Measurements from ENCODE around the gene SOCS3.
A peak's percentile ranks its signal among the peaks of the same experiment; 100 is the strongest.
"Not testable (repeated sequence)": the region's sequence is repeated elsewhere in the genome, so short reads cannot be mapped to it uniquely, and the experiment has no call there.

SOCS3 gene

DNA sequence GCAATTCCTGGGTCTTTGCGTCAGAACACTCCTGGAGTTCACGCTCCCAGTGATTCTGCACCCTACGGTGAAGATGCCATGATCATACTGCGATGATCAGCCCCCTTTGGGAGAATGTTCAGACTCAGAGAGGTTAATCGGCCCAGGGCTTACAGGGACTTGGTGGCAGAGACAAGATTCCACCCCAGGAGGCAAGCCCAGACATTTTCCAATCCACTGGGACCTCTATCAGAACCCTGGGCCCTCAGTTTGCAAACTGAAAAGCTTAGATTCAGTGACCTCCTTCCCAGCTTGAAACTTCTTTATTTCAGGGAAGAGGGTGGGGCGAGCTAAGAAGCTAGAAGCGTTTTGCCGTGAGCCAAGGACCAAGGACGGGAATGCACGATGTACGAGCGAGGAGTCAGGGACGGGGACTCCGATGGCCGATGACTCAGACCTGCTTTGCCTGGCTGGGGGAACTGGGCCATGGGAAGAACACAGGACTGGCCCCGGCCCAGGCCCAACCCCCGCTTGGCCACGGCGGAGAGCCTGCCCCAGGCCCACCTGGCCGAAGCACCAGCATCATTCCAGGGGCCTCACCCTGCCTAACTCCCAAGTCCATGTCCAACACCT, 34.7 kb downstream of the SOCS3 start:
- no peak for DNase-seq

DNA sequence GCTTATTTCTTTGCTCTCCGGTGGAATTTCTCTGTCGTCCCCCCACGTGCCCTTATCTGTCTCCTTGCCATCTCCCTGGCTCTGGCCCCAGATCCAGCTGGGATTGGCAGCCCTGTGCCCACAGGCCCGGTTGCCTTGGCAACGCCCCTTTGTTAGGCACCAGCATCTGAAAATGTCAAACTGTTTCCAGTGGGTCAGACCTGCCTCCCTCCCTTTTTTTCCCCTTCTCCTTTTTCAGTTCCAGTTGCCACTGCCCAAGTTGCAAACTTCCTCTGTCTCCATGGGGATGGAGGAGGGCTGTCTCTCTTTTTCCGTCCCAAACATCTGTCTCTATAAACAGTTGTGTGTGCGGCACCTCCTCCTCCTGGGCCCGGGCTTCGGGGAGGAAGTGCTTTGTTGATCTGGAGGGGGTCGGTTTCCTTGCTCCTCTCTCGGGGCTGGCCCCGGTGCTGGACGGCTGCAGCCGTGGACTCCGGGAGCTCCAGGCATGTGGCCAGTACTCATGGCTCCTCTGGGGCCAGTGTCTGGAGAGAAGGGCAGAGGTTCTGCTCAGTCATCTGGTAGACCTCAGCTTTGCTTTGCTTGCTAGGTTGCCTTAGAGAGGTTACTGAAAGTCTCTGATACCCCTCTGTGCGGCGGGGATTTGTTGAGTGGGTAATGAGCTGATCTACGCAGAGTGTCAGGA, 35.3 kb downstream of the SOCS3 start:
- peak; percentile 23 for DNase-seq

DNA sequence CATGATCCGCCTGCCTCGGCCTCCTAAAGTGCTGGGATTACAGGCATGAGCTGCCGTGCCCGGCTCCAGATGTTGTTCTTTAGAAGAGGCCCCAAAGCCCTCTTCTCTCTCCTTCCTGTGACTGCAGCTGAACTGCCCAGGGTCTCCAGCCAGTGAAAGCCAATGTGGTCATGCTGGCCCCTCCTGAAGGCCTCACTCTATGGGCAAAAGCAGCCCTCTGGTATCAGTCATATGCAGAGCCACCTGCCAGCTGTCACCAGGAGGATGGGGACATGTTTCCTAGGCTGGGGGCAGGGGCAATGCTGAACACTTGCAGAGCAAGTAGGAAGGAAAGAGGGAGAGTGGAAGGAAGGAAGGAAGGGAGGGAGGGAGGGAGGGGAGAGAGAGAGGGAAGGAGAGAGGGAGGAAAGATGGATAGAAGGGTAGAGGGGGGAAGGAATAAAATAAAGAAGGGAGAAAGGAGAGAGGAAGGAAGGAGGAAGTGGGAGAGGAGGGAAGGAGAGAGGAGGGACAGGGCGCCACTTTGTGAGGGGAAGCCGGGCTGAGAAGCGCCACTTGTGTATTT, 36.0 kb downstream of the SOCS3 start:
- no peak for DNase-seq

DNA sequence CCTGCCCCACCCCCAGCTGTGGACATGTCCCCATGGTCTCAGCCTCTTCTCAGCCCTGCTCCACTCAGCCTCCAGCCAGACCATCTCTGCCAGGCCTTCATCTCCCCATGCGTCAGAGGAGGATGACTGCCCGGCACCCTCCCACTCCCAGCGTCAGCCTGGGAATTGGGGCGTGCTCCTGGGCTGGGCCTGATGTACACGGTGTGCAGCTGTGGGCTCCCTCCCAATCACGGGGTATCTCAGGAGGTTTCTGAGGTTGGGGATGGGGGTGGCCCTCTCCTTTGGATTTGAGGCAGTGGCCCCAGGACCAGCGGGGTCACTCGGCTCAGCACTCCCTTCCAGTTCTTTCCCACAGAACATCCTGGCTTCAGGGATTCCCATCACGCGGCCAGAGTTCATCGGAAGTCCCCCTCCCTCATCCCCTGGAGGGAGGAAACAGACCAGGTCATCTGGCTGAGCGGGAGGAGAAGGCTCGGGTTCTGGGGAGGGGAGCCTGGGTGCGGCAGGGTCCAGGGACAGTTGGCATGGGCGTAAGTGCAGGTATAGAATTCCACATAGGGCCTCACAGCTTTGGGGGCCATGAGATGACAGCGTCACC, 36.9 kb downstream of the SOCS3 start:
- DNase-seq = no peak

DNA sequence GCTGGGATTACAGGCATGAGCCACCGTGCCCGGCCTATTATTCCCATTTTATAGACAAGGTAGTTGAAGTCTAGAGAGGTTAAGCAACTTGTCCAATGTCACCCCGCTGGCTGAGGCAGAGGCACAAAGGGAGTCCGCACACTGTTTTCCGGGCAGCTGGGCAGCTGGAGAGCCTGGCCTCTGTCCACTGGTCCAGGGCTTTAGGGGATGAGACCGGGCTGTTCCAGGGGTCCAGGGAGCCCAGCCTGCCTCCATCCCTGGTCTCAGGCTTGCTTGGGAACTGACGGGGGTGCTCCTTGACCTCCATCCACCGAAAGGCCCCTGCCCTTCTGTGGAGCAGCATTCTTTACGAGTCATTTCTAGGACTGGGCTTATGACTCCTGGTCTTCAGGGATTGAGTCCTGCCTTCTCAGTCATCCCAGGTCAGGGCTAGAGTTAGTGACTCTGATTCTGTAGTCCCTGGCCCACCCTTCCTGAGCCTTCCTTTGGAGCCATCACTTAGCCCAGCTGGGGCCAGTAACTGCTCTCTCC, 37.5 kb downstream of the SOCS3 start:
- no peak for DNase-seq

DNA sequence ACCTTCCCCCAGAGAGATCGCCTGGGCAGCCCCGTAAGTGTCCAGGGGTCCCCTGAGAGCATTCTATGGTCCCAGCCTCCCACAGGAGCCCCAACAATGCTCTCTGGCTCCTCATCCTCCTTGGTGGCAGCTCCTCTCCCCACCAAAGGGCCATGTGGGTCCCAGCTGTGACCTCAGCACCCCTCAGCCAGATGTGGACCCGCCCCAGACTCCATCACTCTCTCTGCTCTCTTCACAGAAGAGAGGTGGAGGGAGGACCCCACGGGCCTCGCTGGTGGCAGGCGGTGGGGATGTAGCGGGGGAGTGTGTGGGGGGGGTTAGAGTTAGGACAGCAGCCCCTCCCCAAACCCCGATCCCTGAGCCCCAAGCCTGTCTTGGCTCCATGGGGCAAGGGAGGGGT, 41.0 kb downstream of the SOCS3 start:
- no peak for DNase-seq

DNA sequence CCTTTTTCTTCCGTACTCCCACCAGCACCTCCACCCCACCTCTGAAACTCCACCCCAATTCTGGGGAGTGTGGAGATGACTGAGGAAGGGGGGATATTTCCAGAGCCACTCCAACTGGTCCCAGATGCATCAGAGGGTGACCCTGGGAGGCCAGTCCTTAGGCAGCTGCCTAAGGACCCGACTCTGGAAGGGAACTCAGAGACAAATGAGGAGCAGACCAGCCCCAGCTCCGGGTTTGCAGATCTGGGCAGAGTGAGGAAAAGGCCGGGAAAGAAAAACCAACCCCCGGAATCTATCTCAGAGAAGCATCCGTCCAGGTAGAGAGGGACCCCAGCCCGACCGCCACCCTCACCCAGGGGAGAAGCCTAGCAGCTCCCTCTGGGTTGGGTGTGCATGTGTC, 41.5 kb downstream of the SOCS3 start:
- DNase-seq = no peak

DNA sequence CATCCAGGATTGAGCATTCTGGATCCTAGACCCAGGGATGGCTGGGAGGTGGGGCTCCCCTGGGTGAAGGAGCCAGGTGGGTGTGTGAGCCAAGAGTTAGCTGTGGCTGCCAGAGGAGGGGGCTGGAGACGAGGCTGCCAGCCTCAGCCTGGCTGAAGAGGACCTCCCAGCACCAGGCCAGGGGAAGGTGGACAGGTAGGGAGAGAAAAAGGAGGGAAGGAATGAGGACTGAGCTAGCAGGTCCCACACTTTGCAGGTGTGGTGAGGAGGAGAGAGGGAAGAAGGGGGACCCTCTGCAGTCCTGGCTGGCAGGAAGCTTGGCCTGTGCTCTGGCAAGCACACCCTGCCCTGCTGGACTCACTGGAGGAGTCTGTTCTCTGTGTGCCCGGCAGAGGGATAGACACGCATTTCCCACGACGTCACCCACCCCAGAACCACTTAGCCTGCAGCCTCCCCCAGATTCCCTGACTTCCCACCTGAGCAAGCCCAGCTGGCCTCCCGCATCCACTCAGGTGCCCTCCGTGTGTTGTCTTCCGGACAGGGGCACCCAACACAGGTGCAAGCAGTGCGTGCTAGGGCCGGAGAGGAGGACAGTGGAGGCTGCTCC, 42.0 kb downstream of the SOCS3 start:
- DNase-seq = no peak

DNA sequence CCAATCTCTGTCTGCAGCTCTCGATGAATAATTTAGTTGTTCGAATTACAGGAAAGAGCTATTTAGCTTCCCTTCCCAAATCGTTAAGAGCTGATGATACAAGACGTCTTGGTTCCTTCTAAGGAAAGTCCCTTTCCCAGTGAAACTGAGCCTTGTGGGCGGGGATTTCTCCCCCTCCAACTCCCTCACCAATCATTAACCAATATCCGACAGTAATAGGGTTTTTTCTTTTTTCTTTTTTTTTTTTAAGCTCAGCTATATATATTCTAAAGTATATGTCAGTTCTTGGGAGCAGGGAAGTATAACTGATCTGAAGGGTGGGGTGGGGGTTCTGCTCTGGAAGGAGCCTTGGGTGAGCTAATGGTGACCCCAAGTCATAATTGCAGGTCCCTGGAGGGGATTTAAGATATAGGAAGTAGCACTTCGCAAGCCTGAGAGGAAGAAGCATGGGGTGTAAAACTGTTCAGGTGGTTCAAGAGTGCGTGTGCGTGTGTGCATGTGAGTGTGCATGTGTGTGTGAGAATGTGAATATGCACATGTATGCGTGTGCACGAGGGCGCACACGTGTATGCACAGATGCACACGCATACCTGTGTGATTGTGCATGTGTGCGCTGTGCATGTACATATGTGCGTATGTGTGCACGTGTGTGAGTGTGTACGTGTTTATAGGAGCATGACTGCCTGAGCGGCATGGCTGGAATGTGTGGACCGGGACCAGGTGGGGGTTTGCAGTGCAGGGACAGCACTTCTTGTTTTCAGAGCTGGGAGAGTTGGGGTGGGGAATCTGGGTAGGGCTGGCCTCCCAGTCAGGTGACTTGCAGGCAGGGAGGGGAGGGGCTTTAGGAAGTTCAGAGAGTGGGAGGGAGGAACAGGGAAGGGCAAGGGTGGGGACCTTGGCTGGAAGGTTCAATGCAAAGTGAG, 42.7 kb downstream of the SOCS3 start:
- no peak for DNase-seq

DNA sequence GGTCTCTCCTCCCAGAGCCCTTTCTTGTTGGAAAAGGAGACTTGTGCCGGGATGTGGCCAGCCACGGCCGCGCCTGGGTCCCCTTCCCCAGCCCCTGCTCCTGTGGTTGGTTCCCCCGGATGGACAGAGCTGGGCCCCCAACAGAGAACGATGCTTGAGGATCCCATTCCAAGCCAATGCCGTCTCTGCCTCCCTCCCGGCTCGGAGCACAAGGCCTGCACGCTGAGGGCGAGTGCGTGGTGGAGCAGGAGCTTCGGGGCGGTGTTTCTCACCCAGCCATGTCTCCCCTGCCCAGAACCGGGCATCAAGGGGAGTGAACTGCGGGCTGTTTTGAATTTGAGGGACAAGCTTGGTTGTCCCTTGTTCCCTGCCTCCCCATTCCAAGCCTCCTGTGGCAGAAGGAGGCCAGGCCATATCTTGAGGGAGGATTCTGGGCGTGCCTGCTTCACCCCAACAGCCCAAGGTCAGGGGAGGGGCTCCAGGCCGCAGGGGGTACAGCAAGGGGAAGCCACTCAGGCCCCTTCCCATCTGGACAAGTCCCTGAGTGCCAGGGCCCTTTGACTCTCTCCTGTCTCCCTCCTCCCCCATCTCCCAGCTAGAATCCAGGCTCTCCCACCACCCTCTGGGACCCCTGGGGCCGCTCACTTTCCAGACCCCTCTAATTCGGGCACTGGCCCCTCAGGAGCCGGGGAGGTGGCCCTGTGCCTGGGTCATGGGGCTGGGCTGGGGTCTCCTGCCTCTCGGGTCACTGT, 43.6 kb downstream of the SOCS3 start:
- DNase-seq = no peak

DNA sequence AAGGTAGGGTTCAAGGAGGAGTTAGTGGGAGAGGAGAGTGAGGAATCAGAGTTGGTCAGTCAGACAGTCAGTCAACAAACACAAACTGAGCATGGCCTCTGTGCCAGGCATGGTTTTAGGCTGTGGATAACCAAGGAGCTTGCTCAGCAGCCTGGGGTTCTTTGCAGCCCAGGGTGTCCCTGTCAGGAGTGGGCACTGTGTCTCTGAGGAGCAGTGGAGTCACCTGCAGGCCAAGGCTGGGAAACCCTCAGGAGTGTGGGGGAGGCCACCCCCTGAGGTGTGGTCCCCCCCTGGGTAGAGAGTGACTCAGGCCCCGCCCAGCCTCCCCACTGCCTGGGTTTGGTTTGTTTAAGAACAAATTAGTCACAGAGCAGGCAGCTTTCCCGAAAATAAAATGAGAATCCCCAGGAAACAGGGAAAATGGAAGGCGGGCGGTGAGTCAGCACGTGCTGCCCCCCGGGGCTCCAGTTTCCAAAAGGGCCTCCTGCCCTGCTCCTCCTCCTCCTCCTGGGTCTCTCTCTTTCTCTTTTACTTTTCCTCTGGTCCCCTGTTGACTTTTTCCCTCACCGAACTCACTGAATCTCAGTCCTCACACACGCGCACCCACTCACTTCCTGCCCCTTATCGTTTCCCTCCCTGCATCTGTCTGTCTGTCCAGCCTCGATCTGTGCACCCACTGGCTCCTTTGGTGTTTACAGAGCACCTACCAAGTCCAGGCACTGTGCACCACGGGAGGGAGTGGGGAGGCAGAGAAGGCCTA, 44.3 kb downstream of the SOCS3 start:
- DNase-seq = peak; percentile 12

DNA sequence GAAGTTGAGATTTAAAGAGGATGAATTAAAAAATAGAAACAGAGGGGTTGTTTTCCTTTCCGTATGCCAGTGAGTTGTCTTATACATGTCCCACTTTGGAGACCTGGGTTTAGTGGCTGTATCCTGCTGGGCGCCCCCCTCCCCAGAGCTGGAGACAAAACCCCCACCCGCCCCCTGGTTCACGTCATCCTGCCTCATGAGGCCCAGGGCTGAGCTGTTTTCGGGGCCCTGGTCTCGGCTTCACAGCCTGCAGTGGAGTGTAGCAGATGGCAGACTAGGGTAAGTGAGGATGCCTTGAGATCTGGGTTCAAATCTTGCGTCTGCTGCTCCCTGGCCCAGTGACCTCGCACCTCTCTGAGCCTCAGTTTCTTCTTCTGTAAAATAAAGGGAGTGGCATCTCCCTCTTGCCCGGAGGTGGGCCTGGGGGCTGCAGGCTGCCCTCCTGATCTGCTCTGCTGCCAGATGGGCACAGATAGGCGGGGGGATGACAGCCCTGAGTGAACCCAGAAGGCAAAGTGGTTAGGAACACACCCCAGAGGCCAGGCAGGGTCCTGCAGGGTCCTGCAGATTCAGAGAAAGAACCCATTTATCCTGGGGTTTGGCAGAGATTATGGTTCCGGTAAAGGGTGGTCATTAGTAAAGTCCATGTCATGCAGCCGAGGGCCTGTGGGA, 45.1 kb downstream of the SOCS3 start:
- no peak for DNase-seq

DNA sequence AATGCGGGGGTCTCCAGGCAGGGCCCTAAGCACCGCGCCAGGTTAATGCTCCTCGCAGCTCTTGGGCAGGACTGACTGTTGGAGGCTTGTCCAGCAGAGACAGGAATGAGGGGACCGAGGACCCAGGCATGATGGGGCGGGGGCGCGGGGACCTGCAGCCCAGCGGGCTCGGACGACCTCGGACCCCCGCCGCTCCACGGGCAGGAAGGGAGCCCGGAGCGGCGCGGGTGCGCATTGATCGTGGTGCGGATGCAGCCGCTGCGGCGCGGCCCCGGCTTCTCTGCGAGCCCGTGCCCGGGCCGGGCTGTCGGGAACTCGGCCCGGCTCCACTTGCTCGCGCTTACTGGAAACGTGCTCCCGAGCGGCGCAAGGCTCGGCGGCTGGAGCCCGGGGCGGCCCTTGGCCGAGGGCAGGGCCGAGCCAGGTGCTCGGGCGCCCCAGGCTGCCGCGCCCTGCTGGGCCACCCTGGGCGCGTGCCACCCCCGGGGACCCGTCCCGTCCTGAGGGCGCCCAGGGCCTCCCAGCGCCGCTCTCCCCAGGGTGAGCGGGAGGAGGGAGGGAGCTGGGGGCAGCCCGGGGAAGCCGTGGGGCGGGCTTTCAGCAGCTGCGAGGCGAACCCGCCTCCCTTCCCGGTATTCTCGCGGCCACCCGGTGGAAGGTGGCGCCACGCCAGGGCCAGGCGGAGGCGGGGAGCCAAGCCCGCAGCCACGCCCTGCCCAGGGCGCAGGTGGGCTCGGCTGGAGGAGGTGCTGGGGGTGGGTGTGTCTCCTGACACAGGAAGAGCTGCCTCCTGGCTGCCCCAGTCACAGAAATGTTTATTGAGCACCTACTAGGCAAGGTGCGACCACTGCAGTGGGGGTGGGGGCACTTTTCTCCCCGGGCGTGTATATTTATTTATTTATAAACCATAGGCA, 45.9 kb downstream of the SOCS3 start:
- peak; percentile 52 for DNase-seq

DNA sequence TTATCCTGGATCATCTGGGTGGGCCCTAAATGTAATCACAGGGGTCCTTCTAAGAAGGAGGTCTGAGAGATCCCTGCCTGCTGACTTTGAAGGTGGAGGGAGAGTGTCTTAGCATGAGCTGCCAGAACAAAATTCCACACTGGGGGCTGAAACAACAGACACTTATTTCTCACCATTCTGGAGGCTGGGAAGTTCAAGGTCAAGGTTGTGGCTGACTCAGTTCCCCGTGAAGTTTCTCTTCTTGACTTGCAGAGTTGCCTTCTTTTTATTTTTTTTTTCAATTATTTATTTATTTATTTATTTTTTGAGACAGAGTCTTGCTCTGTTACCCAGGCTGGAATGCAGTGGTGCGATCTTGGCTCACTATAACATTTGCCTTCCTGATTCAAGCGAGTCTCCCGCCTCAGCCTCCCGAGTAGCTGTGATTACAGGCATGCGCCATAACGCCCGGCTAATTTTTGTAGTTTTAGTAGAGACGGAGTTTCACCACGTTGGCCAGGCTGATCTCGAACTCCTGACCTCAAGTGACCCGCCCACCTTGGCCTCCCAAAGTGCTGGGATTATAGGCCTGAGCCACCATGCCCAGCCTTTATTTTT, 50.1 kb downstream of the SOCS3 start:
- DNase-seq = not testable (repeated sequence)

DNA sequence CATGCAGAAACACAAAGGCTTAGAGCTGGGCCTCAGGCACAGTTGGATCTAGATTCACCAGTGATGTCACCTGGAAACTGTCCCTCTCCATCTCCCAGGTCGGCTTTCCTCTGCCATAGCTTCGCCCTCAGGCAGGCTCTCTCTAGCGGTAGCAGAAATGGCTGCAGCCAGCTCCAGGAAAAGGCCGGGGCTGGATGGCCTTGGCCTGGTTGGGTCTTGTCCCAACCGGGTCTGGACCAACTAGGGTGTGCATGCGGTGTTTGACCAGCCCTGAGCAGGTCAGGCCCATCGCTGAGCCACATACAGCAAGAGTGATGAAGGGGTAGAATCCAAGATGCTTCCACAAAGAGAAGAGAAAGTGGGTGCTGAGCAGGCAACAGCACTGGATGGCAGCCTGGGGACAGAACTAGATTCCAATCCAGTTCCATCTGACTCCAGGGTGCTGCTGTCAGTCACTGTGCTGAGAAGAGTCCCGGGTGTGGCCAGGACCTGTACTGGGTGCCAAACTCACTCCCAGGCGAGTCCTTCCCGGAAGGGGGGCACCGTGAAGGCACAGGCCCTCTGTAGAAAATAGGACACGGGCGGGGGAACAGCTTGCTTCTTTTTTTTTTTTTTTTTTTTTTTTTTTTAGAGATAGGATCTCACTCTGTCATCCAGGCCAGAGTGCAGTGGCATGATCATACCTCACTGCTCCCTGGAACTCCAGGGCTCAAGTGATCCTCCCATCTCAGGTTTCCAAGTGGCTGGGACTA, 51.8 kb downstream of the SOCS3 start:
- DNase-seq = no peak

DNA sequence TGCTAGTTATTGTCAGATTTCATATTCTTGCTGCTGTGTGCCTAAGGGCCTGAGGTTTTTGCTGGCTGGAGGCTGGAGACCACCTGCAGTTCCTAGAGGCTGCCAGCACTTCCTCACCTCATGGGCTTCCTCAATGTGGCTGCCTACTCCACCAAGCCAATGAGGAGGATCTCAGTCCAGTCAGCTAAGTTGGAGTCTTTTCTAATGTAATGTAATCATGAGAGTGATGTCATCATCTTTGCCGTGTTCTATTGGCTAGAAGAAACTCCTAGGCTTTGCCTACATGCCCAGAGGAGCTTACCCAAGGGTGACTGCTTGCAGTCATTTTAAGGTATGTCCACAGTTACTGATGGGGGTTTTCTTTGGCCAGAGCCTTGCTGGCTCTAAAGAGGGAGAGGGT, 53.0 kb downstream of the SOCS3 start:
- no peak for DNase-seq
